B cell (primary cell): ENCODE results near the gene ISG15. TPM values are rescaled to one million over a fixed set of nuclear protein-coding genes. Genes with fewer than 3 reads are reported as not detected.

ENCODE experiments used
- ATAC-seq: fragments of 200-7000 bp; cut with Tn5 transposase; one replicate; pipeline ENCODE4 v1.10.0; 2021; ENCODE audit warnings: low read depth, mild to moderate bottlenecking, moderate number of reproducible peaks, moderate library complexity
- CTCF ChIA-PET: fragments of 350-600 bp; sonication (Branson Sonifier 250); formaldehyde crosslinking; loops from one replicate; lab custom pipeline; 2021; ENCODE audit warnings: antibody characterized with exemption, inconsistent platforms; lab: Charles Lee
- POLR2A ChIA-PET: fragments of 350-600 bp; sonication (Branson Sonifier 250); formaldehyde crosslinking; loops from one replicate; lab custom pipeline; 2021; ENCODE audit warnings: antibody characterized with exemption; lab: Charles Lee
- DNase-seq: peaks from one replicate; pipeline ENCODE4 v3.0.0; 2013
- H2AFZ ChIP-seq: 2 replicates; pipeline ENCODE4 v1.6.1; 2012; ENCODE audit warnings: mild to moderate bottlenecking, low read depth, low read length; ENCODE audit not compliant: insufficient read depth, poor library complexity, severe bottlenecking
- H3K27ac ChIP-seq, 2 donors: 1 replicate in 1 of 2; 2 replicates in 1 of 2; pipeline ENCODE4 v1.5.1; 2012 to 2013; ENCODE audit warnings: low read length in 2 of 2, mild to moderate bottlenecking in 2 of 2, moderate library complexity in 1 of 2
- H3K27me3 ChIP-seq, 4 experiments: fragments of 200-600 bp in 1 of 4; sonication (generic) in 1 of 4; replicated peaks in 1 of 4; 1 replicate in 2 of 4; 2 replicates in 2 of 4; pipeline versions ENCODE4 v1.6.1 to v1.7.0; 2013 to 2016; ENCODE audit warnings: low read length in 3 of 4, mild to moderate bottlenecking in 2 of 4, mixed read lengths in 1 of 4, moderate library complexity in 1 of 4; ENCODE audit not compliant: insufficient read depth in 4 of 4, control insufficient read depth in 3 of 4; ENCODE audit errors: control extremely low read depth in 1 of 4
- H3K36me3 ChIP-seq, 2 experiments: replicated peaks in 1 of 2; 1 replicate in 1 of 2; 2 replicates in 1 of 2; pipeline versions ENCODE4 v1.6.1 to v1.7.1; 2013; ENCODE audit warnings: low read length in 1 of 2; ENCODE audit not compliant: insufficient read depth in 2 of 2, control insufficient read depth in 1 of 2; ENCODE audit errors: control extremely low read depth in 1 of 2, extremely low read depth in 1 of 2
- H3K4me1 ChIP-seq, 2 donors: fragments of 200-600 bp in 1 of 2; sonication (generic) in 1 of 2; 1 replicate in 1 of 2; 2 replicates in 1 of 2; pipeline versions ENCODE4 v1.5.1 to v1.6.1; 2013 to 2017; ENCODE audit warnings: low read length in 2 of 2; ENCODE audit not compliant: control insufficient read depth in 2 of 2, insufficient read depth in 2 of 2
- H3K4me2 ChIP-seq: replicated peaks from 2 replicates; pipeline ENCODE3; 2012; ENCODE audit warnings: mild to moderate bottlenecking, low read depth, low read length; ENCODE audit not compliant: poor library complexity, severe bottlenecking
- H3K4me3 ChIP-seq, 5 experiments: fragments of 200-600 bp in 1 of 5; sonication (generic) in 1 of 5; 1 replicate in 3 of 5; 2 replicates in 2 of 5; pipeline versions ENCODE4 v1.5.1 to v1.7.0; 2011 to 2016; ENCODE audit warnings: low read length in 4 of 5, mild to moderate bottlenecking in 4 of 5, low read depth in 2 of 5, control low read depth in 1 of 5, moderate library complexity in 1 of 5; ENCODE audit not compliant: insufficient read depth in 1 of 5; ENCODE audit errors: control extremely low read depth in 1 of 5, extremely low read depth in 1 of 5
- H3K79me2 ChIP-seq: fragments of 200-600 bp; sonication (generic); one replicate; pipeline ENCODE4 v1.6.0; 2016; ENCODE audit warnings: low read length; ENCODE audit not compliant: control insufficient read depth, insufficient read depth
- H3K9ac ChIP-seq: fragments of 200-600 bp; sonication (generic); 2 replicates; pipeline ENCODE4 v1.6.1; 2017; ENCODE audit warnings: mild to moderate bottlenecking, low read length, moderate library complexity
- H3K9me3 ChIP-seq, 3 donors: one replicate each; pipeline versions ENCODE4 v1.6.1 to v1.7.1; 2013; ENCODE audit warnings: low read length in 2 of 3; ENCODE audit not compliant: control insufficient read depth in 2 of 3, insufficient read depth in 1 of 3; ENCODE audit errors: control extremely low read depth in 1 of 3
- H4K20me1 ChIP-seq: 2 replicates; pipeline ENCODE4 v1.6.0; 2012; ENCODE audit warnings: mild to moderate bottlenecking, low read length; ENCODE audit not compliant: insufficient read depth, control insufficient read depth, poor library complexity, severe bottlenecking
- H3K27ac Mint-ChIP-seq: one replicate; pipeline ENCODE4 v1.8.0; 2021; ENCODE audit warnings: mixed read lengths
- H3K27me3 Mint-ChIP-seq: one replicate; pipeline ENCODE4 v1.8.0; 2021; ENCODE audit warnings: mixed read lengths
- H3K4me1 Mint-ChIP-seq: one replicate; pipeline ENCODE4 v1.8.0; 2021; ENCODE audit warnings: mixed read lengths
- H3K4me3 Mint-ChIP-seq: one replicate; pipeline ENCODE4 v1.8.0; 2021; ENCODE audit warnings: mixed read lengths
- H3K9me3 Mint-ChIP-seq: one replicate; pipeline ENCODE4 v1.8.0; 2022; ENCODE audit warnings: mixed read lengths; ENCODE audit not compliant: insufficient read depth
- EZH2 ChIP-seq: IDR thresholded peaks from 2 replicates; pipeline ENCODE4 v1.6.1; 2012; ENCODE audit warnings: borderline replicate concordance, low read depth, mild to moderate bottlenecking, moderate library complexity, low read length; ENCODE audit not compliant: insufficient read depth, poor library complexity, severe bottlenecking
- WGBS: methylation state at CpG from one replicate; pipeline ENCODE4 v1.1.5; 2013; ENCODE audit warnings: missing lambda C conversion rate; ENCODE audit not compliant: insufficient coverage; 5-methylcytosine and 5-hydroxymethylcytosine counted together
- intact Hi-C: fragments of 100-400 bp; cut with micrococcal nuclease; formaldehyde crosslinking; loops from one replicate; pipeline ENCODE4 v1.10.0; 2022
- polyA plus RNA-seq: library from polyadenylated mRNA; depleted of rRNA; stranded (reverse); fragments of >200 nt; gene quantifications from 2 replicates; pipeline ENCODE4 v1.2.3, GENCODE V29; 2012
- total RNA-seq, 2 donors: library from RNA; stranded (reverse); fragments of 120-200 nt in 1 of 2; gene quantifications; 1 replicate in 1 of 2; 2 replicates in 1 of 2; pipeline versions ENCODE4 v1.2.3 to v1.2.4, GENCODE V29; 2013 to 2022
- TF ChIP-seq, protein P1 (sequence below): fragments of 200-600 bp; IDR thresholded peaks from one replicate; pipeline ENCODE4 v1.8.0; 2022; ENCODE audit warnings: antibody characterized with exemption, mild to moderate bottlenecking

The ISG15 gene
- total and polyA plus RNA-seq, 2 donors (not counting 1 experiment from before 2014, with no cell fraction given), result 28.3 to 91.4 TPM

GRCh38 chr1:1040004-1040991 lies 27.0 kb downstream of the ISG15 start:
- intact Hi-C loops, result loop anchor here (2.0 kb wide), 1 partner anchor 77 kb away; the partner anchor contains the start of gene C1orf159
- peak overlapping the region; percentile 50 for H3K27ac Mint-ChIP-seq
- POLR2A ChIA-PET, result interaction anchor here (0.9 to 1.5 kb wide), 4 partner anchors 9 to 23 kb away, joined by 3 to 6 read pairs (median 4); partner anchors contain the start of gene AGRN
- Histone ChIP-seq H3K4me2 (peak overlapping the region; percentile 91), H4K20me1 (peaks cover 11% of the 10 kb centered on the region), H3K36me3 (no peaks in the 10 kb centered on the region), H3K27ac (no peak overlapping the region), H3K9me3 (peaks cover 0 to 10% (median 0%) of the 10 kb centered on the region in 3 donors), H3K27me3 (peaks cover 0 to 35% (median 10%) of the 10 kb centered on the region in 4 experiments), H3K4me1 (peaks cover 25 to 27% of the 10 kb centered on the region in 2 donors), H3K79me2 (no peaks in the 10 kb centered on the region), H2AFZ (peak overlapping the region; percentile 35), H3K4me3 (peak overlapping the region in 4 of 5 experiments; percentile 26 to 56 (median 50)), H3K9ac (peak overlapping the region; percentile 58)
- TF ChIP-seq EZH2, result peak; percentile 60
- TF ChIP-seq, protein P1, sequence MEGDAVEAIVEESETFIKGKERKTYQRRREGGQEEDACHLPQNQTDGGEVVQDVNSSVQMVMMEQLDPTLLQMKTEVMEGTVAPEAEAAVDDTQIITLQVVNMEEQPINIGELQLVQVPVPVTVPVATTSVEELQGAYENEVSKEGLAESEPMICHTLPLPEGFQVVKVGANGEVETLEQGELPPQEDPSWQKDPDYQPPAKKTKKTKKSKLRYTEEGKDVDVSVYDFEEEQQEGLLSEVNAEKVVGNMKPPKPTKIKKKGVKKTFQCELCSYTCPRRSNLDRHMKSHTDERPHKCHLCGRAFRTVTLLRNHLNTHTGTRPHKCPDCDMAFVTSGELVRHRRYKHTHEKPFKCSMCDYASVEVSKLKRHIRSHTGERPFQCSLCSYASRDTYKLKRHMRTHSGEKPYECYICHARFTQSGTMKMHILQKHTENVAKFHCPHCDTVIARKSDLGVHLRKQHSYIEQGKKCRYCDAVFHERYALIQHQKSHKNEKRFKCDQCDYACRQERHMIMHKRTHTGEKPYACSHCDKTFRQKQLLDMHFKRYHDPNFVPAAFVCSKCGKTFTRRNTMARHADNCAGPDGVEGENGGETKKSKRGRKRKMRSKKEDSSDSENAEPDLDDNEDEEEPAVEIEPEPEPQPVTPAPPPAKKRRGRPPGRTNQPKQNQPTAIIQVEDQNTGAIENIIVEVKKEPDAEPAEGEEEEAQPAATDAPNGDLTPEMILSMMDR, result no peak
- peak; percentile 86 for DNase-seq
- peak; percentile 80 for ATAC-seq
- peak overlapping the region; percentile 82 for H3K4me3 Mint-ChIP-seq
- 1% methylated on average over 83 of the region's 99 CpGs for WGBS
- H3K9me3 Mint-ChIP-seq, result no peaks in the 10 kb centered on the region
- H3K27me3 Mint-ChIP-seq, result peaks cover 21% of the 10 kb centered on the region
- peaks cover 32% of the 10 kb centered on the region for H3K4me1 Mint-ChIP-seq
- CTCF ChIA-PET, result interaction anchor here (0.6 to 4.2 kb wide), 5 partner anchors 10 to 24 kb away, joined by 3 to 29 read pairs (median 3); no protein-coding TSS in a partner anchor
